IMR-90 (cell line): Measurements from ENCODE around the gene BACE1-AS. TPM values are rescaled to one million over a fixed set of nuclear protein-coding genes. Genes with fewer than 3 reads are reported as not detected.

Source experiments
- ATAC-seq: fragments of 200-7000 bp; cut with Tn5 transposase; 2 replicates; pipeline ENCODE4 v1.9.1; 2020; ENCODE audit warnings: low read depth, mild to moderate bottlenecking, moderate library complexity
- BruUV-seq: library from RNA; stranded (reverse); fragments of 400-500 nt; replicated peaks from 2 replicates; lab custom pipeline; 2021; lab: Mats Ljungman, UMichigan
- CTCF ChIA-PET: fragments of 300-600 bp; formaldehyde crosslinking; extraction: SDS; loops from one replicate; lab custom pipeline; 2021; ENCODE audit warnings: antibody characterized with exemption; lab: Yijun Ruan, JAX
- POLR2A ChIA-PET: fragments of 300-600 bp; sonication (Branson Sonifier 250); formaldehyde crosslinking; loops from one replicate; lab custom pipeline; 2022; ENCODE audit warnings: antibody characterized with exemption; ENCODE audit not compliant: unreplicated experiment; lab: Charles Lee
- DNase-seq: peaks from one replicate; pipeline ENCODE4 v3.0.0; 2013
- H2AFZ ChIP-seq: replicated peaks from 2 replicates; pipeline ENCODE3; 2013; ENCODE audit warnings: low read length, mild to moderate bottlenecking; ENCODE audit not compliant: poor library complexity
- H2AK5ac ChIP-seq: 2 replicates; pipeline ENCODE4 v1.6.1; 2013; ENCODE audit warnings: low read depth, low read length, inconsistent platforms
- H2AK9ac ChIP-seq: replicated peaks from 2 replicates; pipeline ENCODE3; 2013; ENCODE audit warnings: mild to moderate bottlenecking, low read depth, low read length, moderate library complexity; ENCODE audit not compliant: poor library complexity
- H2BK120ac ChIP-seq: 2 replicates; pipeline ENCODE4 v1.6.1; 2013; ENCODE audit warnings: low read depth, low read length, inconsistent platforms
- H2BK15ac ChIP-seq: 3 replicates; pipeline ENCODE4 v1.6.1; 2013; ENCODE audit warnings: low read depth, low read length, inconsistent platforms
- H2BK20ac ChIP-seq: 2 replicates; pipeline ENCODE4 v1.6.1; 2013; ENCODE audit warnings: low read depth, mild to moderate bottlenecking, inconsistent platforms, low read length, moderate library complexity
- H2BK5ac ChIP-seq: 2 replicates; pipeline ENCODE4 v1.6.1; 2013; ENCODE audit warnings: mild to moderate bottlenecking, low read depth, low read length, inconsistent platforms; ENCODE audit not compliant: poor library complexity, severe bottlenecking
- H3K14ac ChIP-seq: replicated peaks from 2 replicates; pipeline ENCODE4 v1.6.1; 2013; ENCODE audit warnings: low read depth, low read length, inconsistent platforms
- H3K18ac ChIP-seq: 2 replicates; pipeline ENCODE4 v1.6.1; 2013; ENCODE audit warnings: low read depth, low read length, control low read depth
- H3K23ac ChIP-seq: 2 replicates; pipeline ENCODE4 v1.6.1; 2013; ENCODE audit warnings: low read depth, low read length, inconsistent platforms
- H3K27ac ChIP-seq: 2 replicates; pipeline ENCODE4 v1.5.1; 2013; ENCODE audit warnings: mild to moderate bottlenecking, control low read depth, low read length; ENCODE audit not compliant: insufficient read depth
- H3K27me3 ChIP-seq: 2 replicates; pipeline ENCODE4 v1.6.1; 2013; ENCODE audit warnings: low read length; ENCODE audit not compliant: control insufficient read depth, insufficient read depth
- H3K36me3 ChIP-seq: 2 replicates; pipeline ENCODE4 v1.6.1; 2013; ENCODE audit warnings: low read length, mixed read lengths; ENCODE audit not compliant: control insufficient read depth, insufficient read depth
- H3K4ac ChIP-seq: 2 replicates; pipeline ENCODE4 v1.6.1; 2013; ENCODE audit warnings: low read depth, low read length, inconsistent platforms
- H3K4me1 ChIP-seq: 2 replicates; pipeline ENCODE4 v1.6.1; 2013; ENCODE audit warnings: low read length, mixed read lengths; ENCODE audit not compliant: control insufficient read depth, insufficient read depth
- H3K4me2 ChIP-seq: 2 replicates; pipeline ENCODE4 v1.6.1; 2013; ENCODE audit warnings: low read depth, mild to moderate bottlenecking, control low read depth, low read length, moderate library complexity
- H3K4me3 ChIP-seq: 2 replicates; pipeline ENCODE4 v1.5.1; 2013; ENCODE audit warnings: low read depth, mild to moderate bottlenecking, control low read depth, low read length, moderate library complexity; ENCODE audit not compliant: insufficient read depth
- H3K56ac ChIP-seq: 2 replicates; pipeline ENCODE4 v1.6.1; 2013; ENCODE audit warnings: low read length, inconsistent platforms; ENCODE audit not compliant: insufficient read depth; ENCODE audit errors: extremely low read depth
- H3K79me1 ChIP-seq, 2 experiments: 2 replicates each; pipeline ENCODE4 v1.6.1; 2013; ENCODE audit warnings: low read length in 2 of 2, inconsistent platforms in 1 of 2, low read depth in 1 of 2
- H3K9ac ChIP-seq: 2 replicates; pipeline ENCODE4 v1.6.1; 2013; ENCODE audit warnings: low read depth, low read length, control low read depth
- H3K9me1 ChIP-seq: 2 replicates; pipeline ENCODE4 v1.6.1; 2013; ENCODE audit warnings: low read length, inconsistent platforms; ENCODE audit not compliant: insufficient read depth
- H3K9me3 ChIP-seq: 2 replicates; pipeline ENCODE4 v1.6.1; 2013; ENCODE audit warnings: low read length; ENCODE audit not compliant: control insufficient read depth, insufficient read depth
- H4K20me1 ChIP-seq: 2 replicates; pipeline ENCODE4 v1.6.1; 2013; ENCODE audit warnings: low read length, inconsistent platforms; ENCODE audit not compliant: insufficient read depth
- H4K5ac ChIP-seq: 2 replicates; pipeline ENCODE4 v1.6.1; 2013; ENCODE audit warnings: mild to moderate bottlenecking, low read depth, low read length, control low read depth
- H4K8ac ChIP-seq, 2 experiments: 2 replicates each; pipeline ENCODE4 v1.6.1; 2013; ENCODE audit warnings: low read depth in 2 of 2, low read length in 2 of 2, control low read depth in 1 of 2, inconsistent platforms in 1 of 2
- H4K91ac ChIP-seq: 2 replicates; pipeline ENCODE4 v1.6.1; 2013; ENCODE audit warnings: low read depth, low read length, inconsistent platforms; ENCODE audit not compliant: insufficient read depth
- MAZ ChIP-seq: IDR thresholded peaks from 2 replicates; pipeline ENCODE4 v1.6.1; 2012; ENCODE audit warnings: low read depth, mild to moderate bottlenecking, low read length, improper control_type of control experiment, moderate library complexity, borderline replicate concordance
- POLR2A ChIP-seq: IDR thresholded peaks from 2 replicates; pipeline ENCODE4 v1.6.1; 2012; ENCODE audit warnings: mild to moderate bottlenecking, low read depth, low read length
- WGBS, 2 experiments: methylation state at CpG; one replicate each; pipeline versions ENCODE4 v1.1.5 to v1.1.7; 2013; ENCODE audit warnings: missing lambda C conversion rate in 2 of 2; ENCODE audit not compliant: insufficient read length in 1 of 2; ENCODE audit errors: extremely low coverage in 2 of 2; 5-methylcytosine and 5-hydroxymethylcytosine counted together
- dilution Hi-C: fragments of 300-500 bp; cut with HindIII; formaldehyde crosslinking; loops from one replicate; pipeline ENCODE4 v1.14.3; 2018; ENCODE audit warnings: low sequenced_read_pairs; ENCODE audit not compliant: unreplicated experiment
- in situ Hi-C: fragments of 300-500 bp; cut with MboI; formaldehyde crosslinking; loops from 3 replicates; pipeline ENCODE4 v1.14.3; 2019; ENCODE audit warnings: low sequenced_read_pairs, inconsistent platforms, mixed read lengths
- intact Hi-C: fragments of 100-400 bp; cut with micrococcal nuclease; formaldehyde crosslinking; loops from 2 replicates; pipeline ENCODE4 v1.10.0; 2022
- polyA plus RNA-seq, 3 experiments: library from polyadenylated mRNA; depleted of rRNA; stranded (reverse); fragments of >200 nt; gene quantifications; 2 replicates each; pipeline ENCODE4 v1.2.3, GENCODE V29; 2012; ENCODE audit warnings: low replicate concordance in 1 of 3
- total RNA-seq: library from RNA; depleted of rRNA; stranded (reverse); fragments of >200 nt; gene quantifications from 2 replicates; pipeline ENCODE4 v1.2.3, GENCODE V29; 2012
- TF ChIP-seq, protein P1 (sequence below): conservative IDR thresholded peaks from 2 replicates; pipeline ENCODE4 v1.5.1; 2012; ENCODE audit warnings: mild to moderate bottlenecking, low read depth, low read length, improper control_type of control experiment

The BACE1-AS gene
- total and polyA plus RNA-seq, 2 of the 4 experiments (the other 2 are of a cell fraction) = 2.7 to 2.9 TPM

DNA sequence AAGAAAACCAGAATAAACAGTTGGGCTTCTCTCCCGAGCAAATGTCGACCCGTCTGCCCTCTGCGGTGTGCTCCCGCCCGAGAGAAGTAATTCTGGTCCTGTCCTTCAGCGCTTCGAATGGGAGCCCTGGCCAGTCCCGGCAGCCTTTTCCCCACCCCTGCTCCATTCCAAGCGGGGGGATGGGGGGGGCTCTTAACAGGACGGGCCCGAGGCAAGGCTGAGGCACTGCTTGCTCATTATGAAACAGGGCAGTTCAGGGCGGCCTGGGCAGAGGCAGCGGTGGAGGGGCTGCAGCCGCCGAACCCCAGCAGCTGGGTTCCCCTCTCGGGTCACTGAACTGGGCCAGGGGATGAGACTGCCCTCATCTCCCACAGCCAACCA lies 9.1 kb downstream of the BACE1-AS start:
- Histone ChIP-seq H4K91ac (peak overlapping the region; percentile 32; the same call in 1 of the 2 replicates), H3K4me2 (peak overlapping the region; percentile 44; the same call in 1 of the 2 replicates), H3K4ac (peak overlapping the region; percentile 58), H3K27me3 (no peaks in the 10 kb centered on the region), H3K23ac (peak overlapping the region; percentile 33; the same call in 1 of the 2 replicates), H2AK9ac (peak overlapping the region; percentile 58), H3K56ac (no peak overlapping the region; the same call in 1 of the 2 replicates), H2BK15ac (no peak overlapping the region), H4K8ac (peak overlapping the region; percentile 46 to 84; a peak in 2 of 4 replicates), H2BK120ac (no peak overlapping the region; the same call in 1 of the 2 replicates), H3K9me1 (peaks cover 6% of the 10 kb centered on the region; the same call in 1 of the 2 replicates), H3K9ac (peak overlapping the region; percentile 5; the same call in 1 of the 2 replicates), H3K9me3 (no peaks in the 10 kb centered on the region), H4K5ac (no peak overlapping the region), H3K36me3 (peaks cover 6% of the 10 kb centered on the region; the same call in 1 of the 2 replicates), H3K79me1 (peaks cover 12 to 33% of the 10 kb centered on the region in 2 experiments), H3K4me3 (no peak overlapping the region), H3K14ac (no peak overlapping the region), H2AK5ac (no peak overlapping the region), H3K27ac (no peak overlapping the region), H2AFZ (peak overlapping the region; percentile 11), H2BK5ac (no peak overlapping the region), H4K20me1 (peaks cover 12% of the 10 kb centered on the region; the same call in 1 of the 2 replicates), H3K4me1 (peaks cover 13% of the 10 kb centered on the region; the same call in 1 of the 2 replicates), H3K18ac (no peak overlapping the region), H2BK20ac (no peak overlapping the region)
- DNase-seq (peak; percentile 54), ATAC-seq (peak; percentile 88)
- peak; percentile 41; the same call in 1 of the 2 replicates for TF ChIP-seq MAZ
- TF ChIP-seq POLR2A = no peak
- TF ChIP-seq, protein P1, sequence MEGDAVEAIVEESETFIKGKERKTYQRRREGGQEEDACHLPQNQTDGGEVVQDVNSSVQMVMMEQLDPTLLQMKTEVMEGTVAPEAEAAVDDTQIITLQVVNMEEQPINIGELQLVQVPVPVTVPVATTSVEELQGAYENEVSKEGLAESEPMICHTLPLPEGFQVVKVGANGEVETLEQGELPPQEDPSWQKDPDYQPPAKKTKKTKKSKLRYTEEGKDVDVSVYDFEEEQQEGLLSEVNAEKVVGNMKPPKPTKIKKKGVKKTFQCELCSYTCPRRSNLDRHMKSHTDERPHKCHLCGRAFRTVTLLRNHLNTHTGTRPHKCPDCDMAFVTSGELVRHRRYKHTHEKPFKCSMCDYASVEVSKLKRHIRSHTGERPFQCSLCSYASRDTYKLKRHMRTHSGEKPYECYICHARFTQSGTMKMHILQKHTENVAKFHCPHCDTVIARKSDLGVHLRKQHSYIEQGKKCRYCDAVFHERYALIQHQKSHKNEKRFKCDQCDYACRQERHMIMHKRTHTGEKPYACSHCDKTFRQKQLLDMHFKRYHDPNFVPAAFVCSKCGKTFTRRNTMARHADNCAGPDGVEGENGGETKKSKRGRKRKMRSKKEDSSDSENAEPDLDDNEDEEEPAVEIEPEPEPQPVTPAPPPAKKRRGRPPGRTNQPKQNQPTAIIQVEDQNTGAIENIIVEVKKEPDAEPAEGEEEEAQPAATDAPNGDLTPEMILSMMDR = no peak
- in situ Hi-C loops (no loop called here), dilution Hi-C loops (no loop called here), intact Hi-C loops (no loop called here)
- BruUV-seq = no TSS peak
- ChIA-PET CTCF (no interaction called here), POLR2A (no interaction called here)
- 16% methylated on average over 4 of the region's 17 CpGs; no CpG with 5 or more reads in 1 of the 2 experiments for WGBS, 2 experiments
